ENCODE measurements around the gene CASD1. TPM values are rescaled to one million over a fixed set of nuclear protein-coding genes. Genes with fewer than 3 reads are reported as not detected.

The CASD1 gene
- total RNA-seq, 1 experiment from 2014 or later: 5.8 TPM

DNA sequence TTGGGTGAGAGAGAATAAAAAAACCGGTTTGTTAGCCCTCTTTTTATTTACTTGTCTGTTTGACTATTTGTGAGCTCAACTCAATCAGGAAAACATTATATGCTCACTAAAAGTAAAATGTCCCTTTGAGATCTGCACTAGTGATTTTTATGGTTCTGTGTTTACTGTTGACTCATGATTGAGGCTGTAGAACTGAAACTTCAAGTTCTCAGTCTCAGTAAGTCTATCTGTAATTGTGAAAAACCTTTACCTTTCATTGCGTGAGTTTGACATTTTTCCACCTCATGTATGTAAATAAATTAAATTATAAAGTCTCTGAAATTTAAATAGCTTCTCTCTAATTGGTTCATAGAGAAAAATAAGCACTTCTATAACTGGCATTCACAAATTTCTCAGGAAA, 17.0 kb upstream of the CASD1 start:
- Histone ChIP-seq H4K20me1 (ENCODE audit: insufficient read depth) (no peaks in the 10 kb centered on the region), H3K4me2 (ENCODE audit: low read length) (no peak overlapping the region), H3K4me3 (replicated peaks in 1 of 2; ENCODE audit: low read depth in 1 of 2, low read length in 2 of 2) (no peak overlapping the region), H3K9me3 (ENCODE audit: control insufficient read depth in 1 of 2, insufficient read depth in 1 of 2, low read depth in 1 of 2, low read length in 2 of 2) (no peaks in the 10 kb centered on the region), H3K79me2 (ENCODE audit: insufficient read depth, low read length) (no peaks in the 10 kb centered on the region), H3K27ac (ENCODE audit: low read depth, low read length) (no peak overlapping the region), H3K4me1 (ENCODE audit: control insufficient read depth in 1 of 2, insufficient read depth in 2 of 2, low read length in 2 of 2) (no peaks in the 10 kb centered on the region), H2AFZ (ENCODE audit: low read depth, low read length, poor library complexity, severe bottlenecking) (no peak overlapping the region), H3K27me3 (ENCODE audit: insufficient read depth, low read length) (no peaks in the 10 kb centered on the region), H3K36me3 (ENCODE audit: control insufficient read depth in 1 of 2, insufficient read depth in 2 of 2, low read length in 2 of 2) (no peaks in the 10 kb centered on the region), H3K9me2 (ENCODE audit: insufficient read depth) (no peaks in the 10 kb centered on the region), H3K9ac (ENCODE audit: low read length) (no peak overlapping the region)
- ChIA-PET POLR2A (no interaction called here), CTCF (no interaction called here), RAD21 (ENCODE audit: low non-redundant PET in 1 of 2, low total read pairs in 2 of 2, uncharacterized antibody in 2 of 2, unreplicated experiment in 2 of 2) (no interaction called here)
- intact Hi-C loops (cut with micrococcal nuclease): no loop called here
- no peak for TF ChIP-seq SP1 (IDR thresholded peaks at IDR 0.05; ENCODE audit: low read depth)
- no peak for TF ChIP-seq SIN3A (IDR thresholded peaks at IDR 0.05; ENCODE audit: low read depth)
- no peak for TF ChIP-seq EZH2phosphoT487 (IDR thresholded peaks at IDR 0.05; ENCODE audit: borderline replicate concordance)
- no peak for TF ChIP-seq ATF3 (IDR thresholded peaks at IDR 0.05)
- TF ChIP-seq REST (IDR thresholded peaks at IDR 0.05; ENCODE audit: low read depth): no peak
- no peak for TF ChIP-seq ZNF274 (IDR thresholded peaks at IDR 0.05; ENCODE audit: low read depth, low read length)
- TF ChIP-seq CEBPB (IDR thresholded peaks at IDR 0.05; ENCODE audit: low read depth): no peak
- TF ChIP-seq CBX3 (IDR thresholded peaks at IDR 0.05; ENCODE audit: low read depth): no peak
- no peak for TF ChIP-seq POLR2AphosphoS5 (IDR thresholded peaks at IDR 0.05; ENCODE audit: low read depth, low read length)
- no peak for TF ChIP-seq FOSL1 (IDR thresholded peaks at IDR 0.05; ENCODE audit: low read depth)
- no peak for TF ChIP-seq RAD21 (IDR thresholded peaks at IDR 0.05; ENCODE audit: low read depth)
- no peak for TF ChIP-seq JUND (IDR thresholded peaks at IDR 0.05)
- TF ChIP-seq TCF7L2 (IDR thresholded peaks at IDR 0.05; ENCODE audit: borderline replicate concordance, extremely low read depth, insufficient read depth, insufficient read length): no peak
- ATAC-seq (no peak), DNase-seq (ENCODE audit: low read depth, low spot score) (no peak)
- BruUV-seq (replicated peaks): no TSS peak
